Measurements from ENCODE around the gene SLF1.

DNA sequence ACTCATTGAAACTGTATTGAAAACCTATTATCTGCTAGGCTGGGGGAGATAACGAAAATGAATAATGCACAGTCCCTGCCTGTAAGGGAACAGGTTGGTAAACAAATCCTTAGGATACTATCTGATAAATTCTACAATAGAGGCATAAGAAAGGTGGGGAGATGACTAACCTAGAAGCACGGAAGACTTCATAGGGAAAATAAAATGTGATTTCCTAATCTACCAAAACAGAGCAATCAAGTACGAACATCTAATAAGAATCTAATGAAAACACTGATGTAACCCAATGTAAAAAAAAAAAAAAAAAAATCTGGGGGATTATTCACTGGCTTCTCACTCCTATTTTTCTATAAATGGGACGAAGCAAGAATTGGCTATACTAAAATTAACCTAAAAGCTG is 124.4 kb downstream of the SLF1 start:
- TF ChIP-seq, protein P1, sequence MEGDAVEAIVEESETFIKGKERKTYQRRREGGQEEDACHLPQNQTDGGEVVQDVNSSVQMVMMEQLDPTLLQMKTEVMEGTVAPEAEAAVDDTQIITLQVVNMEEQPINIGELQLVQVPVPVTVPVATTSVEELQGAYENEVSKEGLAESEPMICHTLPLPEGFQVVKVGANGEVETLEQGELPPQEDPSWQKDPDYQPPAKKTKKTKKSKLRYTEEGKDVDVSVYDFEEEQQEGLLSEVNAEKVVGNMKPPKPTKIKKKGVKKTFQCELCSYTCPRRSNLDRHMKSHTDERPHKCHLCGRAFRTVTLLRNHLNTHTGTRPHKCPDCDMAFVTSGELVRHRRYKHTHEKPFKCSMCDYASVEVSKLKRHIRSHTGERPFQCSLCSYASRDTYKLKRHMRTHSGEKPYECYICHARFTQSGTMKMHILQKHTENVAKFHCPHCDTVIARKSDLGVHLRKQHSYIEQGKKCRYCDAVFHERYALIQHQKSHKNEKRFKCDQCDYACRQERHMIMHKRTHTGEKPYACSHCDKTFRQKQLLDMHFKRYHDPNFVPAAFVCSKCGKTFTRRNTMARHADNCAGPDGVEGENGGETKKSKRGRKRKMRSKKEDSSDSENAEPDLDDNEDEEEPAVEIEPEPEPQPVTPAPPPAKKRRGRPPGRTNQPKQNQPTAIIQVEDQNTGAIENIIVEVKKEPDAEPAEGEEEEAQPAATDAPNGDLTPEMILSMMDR (IDR thresholded peaks at IDR 0.05; ENCODE audit: borderline replicate concordance, extremely low read depth, low read length, poor library complexity, severe bottlenecking) = no peak
- TF ChIP-seq EZH2 (IDR thresholded peaks at IDR 0.05; ENCODE audit: borderline replicate concordance, low read depth, low read length, severe bottlenecking) = no peak

Data from DND-41 (cell line).